Activated CD4-positive, alpha-beta T cell treated with anti-CD3 and anti-CD28 coated beads, Interleukin-2, amount 10 ng/mL, durations not matched to agents 24 days and 14 days (primary cell): ENCODE data around the gene USF1. TPM values are rescaled to one million over a fixed set of nuclear protein-coding genes. Genes with fewer than 3 reads are reported as not detected.

Experiments used
- DNase-seq: peaks from one replicate; pipeline ENCODE4 v3.0.0; 2022
- H3K27ac Mint-ChIP-seq: one replicate; pipeline ENCODE4 v1.8.0; 2022; ENCODE audit warnings: mild to moderate bottlenecking, mixed read lengths
- H3K27me3 Mint-ChIP-seq: one replicate; pipeline ENCODE4 v1.8.0; 2022; ENCODE audit warnings: mixed read lengths
- H3K36me3 Mint-ChIP-seq: one replicate; pipeline ENCODE4 v1.8.0; 2022; ENCODE audit warnings: low read depth, mild to moderate bottlenecking, mixed read lengths
- H3K4me1 Mint-ChIP-seq: one replicate; pipeline ENCODE4 v1.8.0; 2021; ENCODE audit warnings: mixed read lengths
- H3K4me3 Mint-ChIP-seq: one replicate; pipeline ENCODE4 v1.8.0; 2022; ENCODE audit warnings: mild to moderate bottlenecking, moderate library complexity, mixed read lengths
- H3K9me3 Mint-ChIP-seq: one replicate; pipeline ENCODE4 v1.8.0; 2021; ENCODE audit warnings: mixed read lengths
- intact Hi-C: fragments of 100-400 bp; cut with micrococcal nuclease; formaldehyde crosslinking; loops from one replicate; pipeline ENCODE4 v1.15.1; 2023
- total RNA-seq: library from RNA; stranded (reverse); gene quantifications from 2 replicates; pipeline ENCODE4 v1.2.3, GENCODE V29; 2022

USF1 gene
- total RNA-seq, 1 donor from 2014 or later = 46.5 TPM

DNA sequence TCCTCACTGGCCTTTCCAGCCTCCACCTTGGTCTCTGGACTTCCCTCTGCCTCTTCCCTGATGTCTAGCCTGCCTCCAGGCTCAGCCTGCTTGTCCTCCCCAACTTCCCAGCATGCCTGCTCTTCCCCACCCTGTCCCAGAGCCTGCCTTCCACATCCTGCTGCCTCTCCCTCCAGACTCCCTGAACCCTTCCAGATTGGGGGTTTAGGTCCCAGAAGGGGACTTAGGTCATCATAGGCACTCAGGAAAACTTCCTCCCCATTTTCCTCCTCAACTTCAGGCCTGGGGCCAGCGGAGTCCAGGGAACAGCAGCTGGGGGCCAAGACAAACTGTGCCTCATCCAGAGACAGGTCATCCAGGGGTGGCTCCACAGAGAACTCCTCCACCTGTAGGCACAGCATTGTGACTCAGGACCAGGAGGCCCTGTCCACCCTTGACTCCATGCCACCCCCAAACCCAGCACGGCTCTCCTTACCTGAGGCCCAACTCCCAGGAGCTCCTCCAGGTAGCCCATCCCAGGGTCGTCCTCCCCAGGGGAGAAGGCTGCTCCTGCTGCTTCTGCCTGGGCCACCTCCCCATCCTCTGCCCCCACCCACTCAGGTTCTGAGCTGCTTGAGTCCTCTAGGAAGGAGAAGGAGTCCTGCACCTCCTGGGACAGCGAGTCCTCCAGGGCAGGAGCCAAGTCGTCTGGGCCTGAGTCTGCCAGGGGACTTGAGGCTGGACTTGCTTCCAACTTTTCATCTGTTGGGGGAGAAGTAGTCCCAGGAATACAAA, 3.4 kb upstream of the USF1 start:
- DNase-seq = no peak
- H3K4me1 Mint-ChIP-seq = peaks cover 35% of the 10 kb centered on the region
- H3K27ac Mint-ChIP-seq = peak overlapping the region; percentile 77
- H3K36me3 Mint-ChIP-seq = peaks cover 57% of the 10 kb centered on the region
- intact Hi-C loops = loop anchor here (10.0 kb wide), 1 partner anchor 346 kb away; no protein-coding TSS in a partner anchor
- no peak overlapping the region for H3K4me3 Mint-ChIP-seq
- no peaks in the 10 kb centered on the region for H3K27me3 Mint-ChIP-seq
- no peaks in the 10 kb centered on the region for H3K9me3 Mint-ChIP-seq

DNA sequence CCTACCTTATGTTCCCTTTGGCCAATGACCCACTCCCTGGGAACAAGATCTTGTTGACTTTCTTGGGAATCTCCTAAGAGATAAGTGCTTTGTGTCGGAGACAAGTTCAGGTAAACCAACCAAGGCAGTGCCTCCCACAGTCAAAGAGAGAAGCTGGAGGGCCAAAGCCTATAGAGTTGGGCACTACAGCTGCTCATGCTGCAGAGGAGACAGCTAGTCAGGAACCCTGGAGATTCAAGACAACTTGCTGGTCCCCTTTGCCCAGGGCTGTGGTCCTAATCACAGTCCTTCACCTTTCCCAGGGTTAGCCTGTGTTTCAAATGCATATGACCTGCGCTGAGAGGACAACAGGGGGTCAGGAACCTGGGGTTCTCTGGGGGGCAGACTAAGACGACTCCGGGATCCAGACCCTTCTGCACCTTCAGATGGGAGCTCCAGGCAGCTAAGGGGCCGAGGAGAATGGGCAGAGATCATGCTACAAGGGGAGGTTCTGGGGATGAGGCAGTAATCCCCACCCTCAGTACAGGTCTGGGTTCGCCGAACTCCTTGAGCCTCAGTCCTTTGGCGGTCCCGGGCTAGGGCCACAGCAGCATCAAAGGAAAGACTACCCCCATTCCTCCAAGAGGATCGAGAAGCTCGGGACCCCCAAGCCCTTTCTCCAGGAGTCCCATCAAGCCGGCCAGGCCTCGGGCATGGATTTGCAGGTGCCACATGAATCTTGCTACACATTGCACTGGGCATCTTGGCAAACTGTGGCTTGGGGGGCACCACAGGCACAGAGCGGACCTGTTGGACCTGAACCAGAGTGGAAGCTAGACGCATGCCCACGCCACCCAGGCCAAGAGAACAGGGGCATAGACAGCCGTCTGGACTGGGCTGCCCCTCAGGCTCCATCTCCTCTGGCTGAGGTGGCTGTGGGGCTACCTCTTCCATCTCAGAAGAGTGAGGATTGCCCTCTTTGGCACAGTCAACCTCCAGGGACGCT, 2.0 kb upstream of the USF1 start:
- Mint-ChIP-seq H3K36me3 (peaks cover 48% of the 10 kb centered on the region), H3K27me3 (no peaks in the 10 kb centered on the region), H3K4me1 (peaks cover 35% of the 10 kb centered on the region), H3K27ac (peak overlapping the region; percentile 97), H3K9me3 (no peaks in the 10 kb centered on the region), H3K4me3 (no peak overlapping the region)
- intact Hi-C loops = loop anchor here (10.0 kb wide), 1 partner anchor 347 kb away; no protein-coding TSS in a partner anchor
- peak; percentile 62 for DNase-seq

DNA sequence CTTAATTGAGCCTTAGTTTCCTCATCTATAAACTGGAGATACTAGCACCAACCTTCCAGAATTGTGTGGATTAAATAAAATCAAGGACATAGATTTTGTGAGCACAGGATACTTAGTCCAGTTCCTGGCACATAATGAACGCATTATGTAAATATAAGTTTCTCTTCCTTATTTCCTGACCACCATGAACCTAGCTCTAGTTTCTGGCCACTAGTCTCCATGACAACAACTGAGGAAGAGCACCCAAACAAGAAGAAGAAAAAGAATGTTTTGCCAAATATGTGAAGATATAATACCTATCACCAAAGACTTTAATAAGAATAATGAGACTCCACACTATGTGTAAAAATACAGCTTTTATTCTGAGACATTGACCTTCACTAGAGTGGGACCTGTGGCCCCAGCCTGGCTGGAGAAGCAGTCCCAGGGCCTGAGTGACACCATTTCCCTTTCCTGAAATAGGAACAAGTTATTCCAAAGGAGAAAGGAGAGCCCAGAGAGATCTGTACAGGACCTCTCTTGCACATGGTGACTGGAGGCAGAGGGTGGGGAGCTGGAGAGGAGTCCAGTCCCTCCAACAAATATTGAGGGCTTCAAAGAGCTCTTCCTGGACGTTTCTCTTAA, 940 bp upstream of the USF1 start:
- peak overlapping the region; percentile 84 for H3K4me3 Mint-ChIP-seq
- DNase-seq = peak; percentile 63
- peaks cover 38% of the 10 kb centered on the region for H3K4me1 Mint-ChIP-seq
- H3K27ac Mint-ChIP-seq = peak overlapping the region; percentile 97
- no peaks in the 10 kb centered on the region for H3K27me3 Mint-ChIP-seq
- intact Hi-C loops = loop anchor here (1.0 to 10.0 kb wide), 3 partner anchors 22 to 348 kb away; no protein-coding TSS in a partner anchor
- no peaks in the 10 kb centered on the region for H3K9me3 Mint-ChIP-seq
- peaks cover 46% of the 10 kb centered on the region for H3K36me3 Mint-ChIP-seq

DNA sequence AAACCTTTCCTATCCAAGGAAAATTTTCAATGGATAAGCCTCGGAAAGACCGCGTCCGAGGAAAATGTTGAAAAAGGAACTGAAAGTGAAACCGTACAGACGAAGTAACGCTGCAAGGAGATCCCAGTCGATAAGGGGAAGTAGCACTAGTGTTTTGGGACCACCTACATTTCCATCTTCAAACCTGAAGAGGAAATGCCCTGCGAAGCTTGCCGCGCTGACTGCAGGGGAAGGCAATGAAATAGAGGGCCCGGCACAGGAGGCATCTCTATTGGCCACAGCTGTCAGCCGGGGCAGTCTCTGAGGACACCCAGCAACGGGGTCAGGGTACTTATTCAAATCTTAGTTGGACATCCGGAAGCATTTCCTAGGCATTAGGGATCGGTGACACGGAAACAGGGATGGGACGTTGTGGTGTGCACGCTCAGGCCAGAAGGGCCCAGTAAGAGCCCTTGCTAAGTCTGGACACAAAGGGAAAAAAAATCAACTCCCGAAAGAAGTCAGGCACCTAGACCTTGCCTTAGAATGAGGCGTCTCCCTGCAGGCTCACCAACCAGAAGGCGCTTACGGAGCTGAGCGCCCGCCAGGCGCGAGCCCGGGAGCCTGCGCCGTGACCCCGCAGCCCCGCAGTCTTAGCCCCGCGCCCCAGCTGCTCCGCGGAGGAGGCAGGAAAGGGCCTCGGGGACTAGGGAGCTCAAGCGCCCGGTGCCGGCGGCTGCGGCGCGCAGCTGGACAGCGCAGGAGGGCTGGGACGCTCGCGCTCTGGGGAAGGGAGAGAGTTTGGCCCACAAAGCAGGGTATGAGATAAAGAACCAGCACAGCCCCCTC, 655 bp downstream of the USF1 start:
- H3K4me1 Mint-ChIP-seq = peaks cover 40% of the 10 kb centered on the region
- no peaks in the 10 kb centered on the region for H3K27me3 Mint-ChIP-seq
- H3K9me3 Mint-ChIP-seq = no peaks in the 10 kb centered on the region
- peak overlapping the region; percentile 84 for H3K4me3 Mint-ChIP-seq
- H3K27ac Mint-ChIP-seq = peak overlapping the region; percentile 97
- DNase-seq = peak; percentile 92
- intact Hi-C loops = loop anchor here (1.0 to 10.0 kb wide), 4 partner anchors 47 to 350 kb away; partner anchors contain the start of gene NDUFS2
- peaks cover 56% of the 10 kb centered on the region for H3K36me3 Mint-ChIP-seq

DNA sequence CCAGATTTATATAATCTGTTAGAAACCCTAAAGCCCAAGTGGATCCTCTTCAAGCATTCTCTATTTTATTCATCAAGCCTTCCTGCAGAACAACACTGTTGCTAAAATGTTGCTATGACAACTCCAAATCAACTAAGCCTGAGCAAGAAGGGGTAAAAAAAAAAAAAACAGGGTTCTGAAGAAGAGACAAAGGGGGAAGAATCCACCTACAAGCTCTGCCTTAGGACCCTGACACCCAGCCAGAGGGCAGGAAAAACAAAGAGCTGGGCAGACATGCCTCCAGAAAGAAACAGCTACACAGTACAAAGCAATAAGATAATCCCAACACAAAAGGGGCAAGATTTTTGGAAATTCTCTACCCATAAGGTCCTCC, 1.3 kb downstream of the USF1 start:
- Mint-ChIP-seq H3K27ac (peak overlapping the region; percentile 97), H3K36me3 (peaks cover 57% of the 10 kb centered on the region), H3K27me3 (no peaks in the 10 kb centered on the region), H3K4me1 (peaks cover 43% of the 10 kb centered on the region), H3K4me3 (peak overlapping the region; percentile 84), H3K9me3 (no peaks in the 10 kb centered on the region)
- DNase-seq = no peak
- intact Hi-C loops = loop anchor here (2.0 to 10.0 kb wide), 2 partner anchors 48 to 350 kb away; no protein-coding TSS in a partner anchor

DNA sequence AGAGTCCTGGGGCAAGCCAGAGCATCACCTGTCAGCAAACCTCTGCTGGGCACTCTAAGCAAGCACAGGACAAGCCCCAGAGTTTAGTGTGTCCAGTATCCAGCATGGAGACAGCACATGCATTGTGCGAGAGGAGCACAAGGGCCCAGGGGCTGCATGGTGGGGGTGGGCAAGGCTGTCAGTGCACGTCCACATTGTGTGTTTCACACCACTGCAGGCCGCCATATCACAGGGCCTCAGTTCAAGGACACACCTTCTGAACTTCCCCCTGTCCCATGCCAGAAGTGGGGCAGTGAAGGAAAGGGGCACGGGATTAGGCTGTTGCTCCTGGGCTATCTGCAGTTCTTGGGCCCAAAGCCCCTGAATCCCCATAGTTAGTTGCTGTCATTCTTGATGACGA, 6.2 kb downstream of the USF1 start:
- H3K27ac Mint-ChIP-seq = peak overlapping the region; percentile 85
- no peaks in the 10 kb centered on the region for H3K27me3 Mint-ChIP-seq
- intact Hi-C loops = loop anchor here (2.0 kb wide), 1 partner anchor 19 kb away; the partner anchor contains the start of gene F11R
- H3K4me1 Mint-ChIP-seq = peaks cover 36% of the 10 kb centered on the region
- DNase-seq = no peak
- H3K36me3 Mint-ChIP-seq = peaks cover 40% of the 10 kb centered on the region
- no peaks in the 10 kb centered on the region for H3K9me3 Mint-ChIP-seq
- H3K4me3 Mint-ChIP-seq = peak overlapping the region; percentile 97

DNA sequence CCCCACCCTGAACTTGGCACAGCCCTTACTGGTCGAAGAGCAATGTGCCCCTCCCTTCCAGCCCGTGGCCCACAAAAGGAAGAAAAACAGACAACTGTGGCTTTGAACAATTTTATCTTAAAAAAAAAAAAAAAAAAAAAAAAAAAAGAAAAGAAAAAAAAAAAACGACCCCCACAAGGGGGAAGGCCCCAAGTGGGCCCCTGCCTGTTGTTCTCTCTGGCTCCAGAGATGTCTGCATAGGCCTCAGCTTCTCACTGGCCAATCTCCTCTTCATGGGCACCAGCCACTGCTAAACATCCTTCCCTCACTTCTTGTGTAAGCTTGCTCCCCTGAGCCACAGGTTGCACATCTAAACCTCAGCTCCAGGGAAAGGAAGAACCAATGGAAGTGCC, 6.6 kb downstream of the USF1 start:
- peak overlapping the region; percentile 97 for H3K4me3 Mint-ChIP-seq
- peak overlapping the region; percentile 93 for H3K27ac Mint-ChIP-seq
- intact Hi-C loops = loop anchor here (2.0 kb wide), 1 partner anchor 18 kb away; the partner anchor contains the start of gene F11R
- H3K9me3 Mint-ChIP-seq = no peaks in the 10 kb centered on the region
- peaks cover 40% of the 10 kb centered on the region for H3K36me3 Mint-ChIP-seq
- H3K27me3 Mint-ChIP-seq = no peaks in the 10 kb centered on the region
- no peak for DNase-seq
- H3K4me1 Mint-ChIP-seq = peaks cover 32% of the 10 kb centered on the region

DNA sequence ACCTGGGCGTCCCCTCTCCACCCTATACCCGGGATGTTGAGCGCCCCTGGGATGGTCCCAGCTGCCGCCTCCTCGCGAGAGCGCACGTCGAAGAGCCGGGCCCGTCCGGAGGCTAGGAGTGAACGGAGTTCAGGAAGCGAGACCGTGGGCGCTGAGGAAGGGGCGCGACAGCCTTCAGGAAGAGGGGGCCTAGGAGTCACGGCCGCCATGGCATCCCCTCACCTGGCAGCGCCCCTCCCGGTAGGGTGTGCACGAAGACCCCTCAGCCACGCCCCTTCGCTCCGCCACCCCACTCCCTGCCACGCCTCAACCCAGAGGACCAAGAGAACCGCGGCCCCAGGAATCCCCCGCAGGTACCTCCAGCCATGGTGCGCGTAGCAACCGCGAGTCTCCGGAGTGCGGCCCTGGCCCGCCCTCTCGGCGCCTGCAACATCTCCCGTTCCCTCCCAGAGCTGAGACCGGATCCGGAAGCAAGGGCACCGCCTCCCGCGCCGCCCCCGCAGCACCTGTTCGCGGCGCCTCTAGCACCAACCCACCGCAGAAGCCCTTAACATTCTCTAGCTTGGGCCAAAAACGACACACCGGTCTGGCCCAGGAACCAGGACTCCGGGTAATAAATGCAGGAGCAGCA, 7.1 kb downstream of the USF1 start, which contains the start of gene TSTD1:
TSS of gene TSTD1 (minus strand) at position 442 of the 631 bp plus-strand sequence. CDS start at position 367, 75 bp downstream.
- no peaks in the 10 kb centered on the region for H3K9me3 Mint-ChIP-seq
- no peaks in the 10 kb centered on the region for H3K27me3 Mint-ChIP-seq
- intact Hi-C loops = loop anchor here (2.0 kb wide), 1 partner anchor 18 kb away; the partner anchor contains the start of gene F11R
- peaks cover 40% of the 10 kb centered on the region for H3K36me3 Mint-ChIP-seq
- peaks cover 32% of the 10 kb centered on the region for H3K4me1 Mint-ChIP-seq
- H3K27ac Mint-ChIP-seq = peak within 1 kb of the TSS; percentile 93
- H3K4me3 Mint-ChIP-seq = peak within 1 kb of the TSS; percentile 97
- peak; percentile 96 for DNase-seq

DNA sequence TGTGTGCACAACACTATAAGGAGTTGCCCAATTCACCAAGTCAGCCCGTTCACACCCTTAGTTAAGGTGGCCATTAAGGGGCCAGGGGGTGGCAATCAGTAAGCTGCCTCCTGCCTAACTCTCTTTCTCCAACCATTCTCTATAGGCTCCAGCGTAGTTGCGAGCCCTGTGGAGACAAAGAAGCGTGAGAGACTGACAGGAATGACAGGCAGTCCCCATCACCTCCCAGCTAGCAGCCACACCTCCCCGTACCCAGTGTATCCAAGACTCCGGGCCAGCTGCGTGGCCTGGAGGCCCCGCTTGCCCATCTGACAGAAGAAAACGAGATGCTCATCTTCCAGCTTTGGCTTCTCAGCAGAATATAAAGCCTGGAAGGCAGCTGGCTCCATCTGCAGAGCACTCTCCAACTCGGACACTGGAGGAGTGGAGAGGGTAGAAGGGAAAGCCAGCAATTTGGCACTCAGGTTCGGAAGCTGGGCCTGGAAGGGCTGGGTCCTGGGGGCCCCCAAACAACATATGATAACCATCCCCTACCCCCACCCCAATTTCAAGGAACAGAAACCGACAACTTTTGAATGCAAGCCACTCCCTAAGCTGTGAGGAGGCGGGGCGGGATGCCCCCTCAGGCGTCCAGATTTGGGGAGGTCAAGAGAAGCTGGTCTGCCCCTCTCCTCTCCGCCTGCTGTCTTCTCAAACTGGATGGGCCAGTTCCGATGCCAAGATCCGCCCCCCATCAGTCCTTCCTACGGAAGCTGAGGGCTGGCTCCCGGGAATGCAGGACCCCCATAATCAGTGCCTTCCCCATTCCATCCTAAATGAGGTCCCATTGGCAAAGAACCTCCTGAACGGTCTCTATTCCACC, 7.9 kb downstream of the USF1 start:
- Mint-ChIP-seq H3K27ac (peak overlapping the region; percentile 93), H3K9me3 (no peaks in the 10 kb centered on the region), H3K36me3 (peaks cover 41% of the 10 kb centered on the region), H3K27me3 (no peaks in the 10 kb centered on the region), H3K4me1 (peaks cover 31% of the 10 kb centered on the region), H3K4me3 (peak overlapping the region; percentile 97)
- intact Hi-C loops = loop anchor here (2.0 kb wide), 1 partner anchor 17 kb away; the partner anchor contains the start of gene F11R
- DNase-seq = no peak

DNA sequence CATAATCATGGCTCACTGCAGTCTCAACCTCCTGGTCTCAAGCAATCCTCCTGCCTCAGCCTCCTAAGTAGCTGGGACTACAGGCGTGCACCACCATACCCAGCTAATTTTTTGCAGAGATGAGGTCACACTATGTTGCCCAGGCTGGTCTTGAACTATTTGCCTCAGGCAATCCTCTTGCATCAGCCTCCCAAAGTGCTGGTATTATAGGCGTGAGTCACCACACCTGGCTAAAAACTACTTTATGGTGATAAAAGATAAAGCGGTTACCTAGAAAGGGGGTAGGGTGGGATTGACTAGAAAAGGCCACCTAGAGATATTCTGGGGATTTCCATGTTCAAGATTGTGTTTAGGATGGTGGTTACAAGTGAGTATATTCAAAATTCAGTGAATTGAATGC, 12.0 kb downstream of the USF1 start:
- peaks cover 18% of the 10 kb centered on the region for H3K4me1 Mint-ChIP-seq
- no peaks in the 10 kb centered on the region for H3K27me3 Mint-ChIP-seq
- H3K4me3 Mint-ChIP-seq = no peak overlapping the region
- intact Hi-C loops = no loop called here
- no peak overlapping the region for H3K27ac Mint-ChIP-seq
- DNase-seq = no peak
- H3K36me3 Mint-ChIP-seq = peaks cover 14% of the 10 kb centered on the region
- H3K9me3 Mint-ChIP-seq = no peaks in the 10 kb centered on the region

DNA sequence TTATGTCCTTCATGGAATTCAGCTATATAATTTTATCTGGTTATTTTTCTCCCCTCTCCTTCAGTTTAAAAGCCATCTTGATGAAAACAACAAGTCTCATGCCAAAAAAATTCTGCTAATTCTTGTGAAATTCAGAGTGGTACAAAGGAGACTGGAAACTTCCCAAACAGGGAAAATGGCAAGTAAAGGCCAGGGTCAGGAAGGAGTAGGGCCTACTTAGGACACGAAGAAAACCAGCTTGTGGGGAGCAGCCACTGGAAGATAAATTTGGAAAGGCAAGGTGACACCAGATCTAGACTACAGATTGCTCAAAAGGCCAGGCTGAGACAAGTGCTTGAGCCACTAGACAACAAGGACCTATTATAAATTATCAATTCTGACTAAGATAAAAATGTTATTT, 13.4 kb downstream of the USF1 start:
- Mint-ChIP-seq H3K9me3 (no peaks in the 10 kb centered on the region), H3K4me1 (peaks cover 13% of the 10 kb centered on the region), H3K4me3 (peak overlapping the region; percentile 25), H3K27me3 (no peaks in the 10 kb centered on the region), H3K36me3 (peaks cover 14% of the 10 kb centered on the region), H3K27ac (peak overlapping the region; percentile 67)
- intact Hi-C loops = no loop called here
- no peak for DNase-seq
